Activated effector memory CD4-positive, alpha-beta T cell treated with anti-CD3 and anti-CD28 coated beads, Interleukin-2, amount 50 U/mL, for 16 hours (primary cell): ENCODE measurements around the gene IL5RA.

ENCODE experiments used
- DNase-seq: peaks from one replicate; pipeline ENCODE4 v3.0.0-alpha.2; 2020

IL5RA gene

DNA sequence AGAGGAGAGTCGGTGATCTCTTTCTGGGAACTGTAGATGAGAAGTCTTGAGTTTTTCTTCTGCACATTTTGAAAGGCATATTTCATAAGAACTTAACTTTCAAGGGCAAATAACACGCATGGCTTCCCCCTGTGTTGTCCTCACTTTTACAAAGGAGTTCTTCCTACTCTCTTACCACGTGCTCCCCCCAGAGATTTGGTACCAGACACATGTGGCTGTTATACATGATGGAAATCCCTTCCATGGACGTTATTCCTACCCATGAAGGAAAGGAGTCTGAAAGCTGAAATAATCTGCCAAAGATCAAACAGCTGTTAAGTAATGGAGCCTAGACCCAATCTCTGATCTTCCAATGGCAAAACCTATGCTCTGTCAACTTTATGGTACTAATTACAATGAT lies 4.4 kb downstream of the IL5RA start:
- DNase-seq, result no peak

DNA sequence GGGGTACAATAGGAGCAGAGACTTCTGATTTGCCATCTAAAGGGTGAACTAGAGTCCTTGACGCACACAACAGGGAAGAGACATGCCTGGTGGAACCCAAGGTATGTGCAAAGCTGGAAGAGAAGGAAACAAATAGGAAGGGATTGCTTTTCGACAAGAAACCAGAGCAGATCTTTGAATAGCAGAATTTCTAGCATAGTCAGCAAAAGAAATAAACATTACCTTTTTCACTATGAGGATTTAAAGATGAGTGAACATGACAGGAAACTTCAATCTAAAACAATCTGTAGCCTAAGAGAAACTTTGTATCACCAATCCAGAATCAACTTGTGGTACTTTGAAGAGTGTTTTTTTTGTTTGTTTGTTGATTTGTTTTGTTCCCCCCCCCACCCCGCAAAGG lies 4.9 kb downstream of the IL5RA start:
- no peak for DNase-seq

DNA sequence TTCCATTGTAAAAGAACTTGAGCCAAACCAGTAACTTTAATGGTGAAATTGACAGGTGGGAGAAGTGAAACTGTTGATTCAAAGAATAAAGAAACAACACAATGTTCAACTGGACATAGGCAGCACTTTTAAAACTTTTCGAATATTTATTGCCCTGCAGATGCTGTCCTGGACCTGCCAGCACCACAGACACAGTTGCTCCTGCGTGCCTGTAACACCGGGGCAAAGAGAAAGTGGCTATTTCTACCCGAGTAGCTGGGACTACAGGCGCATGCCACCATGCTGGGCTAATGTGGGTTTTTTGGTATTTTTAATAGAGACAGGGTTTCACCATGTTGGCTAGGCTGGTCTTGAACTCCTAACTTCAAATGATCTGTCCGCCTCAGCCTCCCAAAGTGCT lies 7.4 kb downstream of the IL5RA start:
- DNase-seq, result no peak

DNA sequence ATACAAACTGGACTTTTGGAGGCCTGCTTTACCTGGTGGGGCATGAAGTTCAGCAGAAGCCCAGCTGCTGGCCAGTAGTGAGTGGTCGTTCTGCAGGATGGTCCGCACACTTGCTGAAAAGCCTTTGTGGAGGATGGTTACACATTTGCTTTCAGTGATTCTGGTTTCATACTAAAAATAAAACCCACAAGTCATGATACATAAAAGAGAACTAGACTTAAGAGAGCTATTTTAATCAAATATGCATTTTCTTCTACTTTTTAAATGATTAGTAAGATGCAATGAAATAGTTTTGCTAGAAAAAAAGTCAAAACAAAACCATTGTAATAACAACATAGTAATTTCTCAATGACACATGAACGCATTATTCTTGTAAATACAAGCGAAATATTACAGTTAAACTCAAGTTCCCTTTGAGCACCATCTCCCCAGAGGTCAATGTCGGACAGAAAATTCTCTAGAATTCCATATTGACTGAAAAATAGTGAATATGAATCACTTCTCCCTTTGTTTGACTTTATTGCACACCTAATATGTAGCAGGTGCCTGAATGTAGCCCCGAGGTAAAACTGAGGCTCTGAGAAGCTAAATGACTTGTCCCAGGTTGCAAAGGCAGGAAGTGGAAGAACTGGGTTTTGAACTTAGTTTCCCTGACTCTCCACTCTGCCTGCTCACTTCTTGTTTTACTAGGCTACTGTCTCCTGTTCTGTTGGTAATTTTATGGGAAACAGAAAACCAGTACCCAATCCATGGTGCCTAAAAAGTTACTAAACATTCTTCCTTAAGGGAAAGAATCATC lies 8.3 kb downstream of the IL5RA start:
- DNase-seq, result no peak

DNA sequence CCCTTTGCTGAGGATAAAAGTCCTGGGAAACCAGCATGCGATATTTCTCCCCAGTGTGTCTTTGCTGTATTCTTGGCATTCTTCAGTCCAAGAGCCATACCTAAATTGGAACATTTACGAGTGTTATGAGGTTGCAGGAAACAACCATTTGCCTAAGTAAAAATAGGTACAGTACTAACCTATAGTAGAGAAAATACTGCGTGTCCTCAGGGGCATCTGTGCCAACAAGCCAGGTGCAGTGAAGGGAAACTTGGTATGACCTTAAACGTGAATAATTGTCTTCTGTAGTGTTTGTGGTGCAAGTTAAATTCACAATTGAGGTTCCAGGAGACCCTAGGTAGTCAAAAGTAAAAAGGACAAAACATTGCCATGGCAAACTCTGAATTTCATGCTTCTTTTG lies 12.2 kb downstream of the IL5RA start:
- no peak for DNase-seq

DNA sequence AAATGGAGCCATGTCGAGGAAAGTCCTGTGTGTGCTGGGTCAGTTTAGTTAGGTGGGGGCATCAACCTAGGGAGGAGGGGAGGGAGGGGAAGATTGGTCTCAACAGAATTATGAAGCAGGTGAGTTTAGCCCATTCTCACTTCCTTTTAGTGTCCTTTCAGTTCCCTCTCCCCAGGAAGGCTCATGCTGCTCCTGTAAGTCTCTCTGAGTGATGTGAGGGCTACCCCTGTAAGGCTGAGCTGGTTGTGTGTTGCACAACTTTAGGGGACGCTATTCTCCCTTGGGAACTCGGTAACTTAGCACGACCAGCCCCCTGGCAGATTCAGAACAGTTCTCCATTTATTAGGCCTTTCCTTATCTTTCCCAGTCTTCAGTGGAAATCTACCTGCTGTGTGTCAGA lies 21.2 kb downstream of the IL5RA start:
- no peak for DNase-seq

DNA sequence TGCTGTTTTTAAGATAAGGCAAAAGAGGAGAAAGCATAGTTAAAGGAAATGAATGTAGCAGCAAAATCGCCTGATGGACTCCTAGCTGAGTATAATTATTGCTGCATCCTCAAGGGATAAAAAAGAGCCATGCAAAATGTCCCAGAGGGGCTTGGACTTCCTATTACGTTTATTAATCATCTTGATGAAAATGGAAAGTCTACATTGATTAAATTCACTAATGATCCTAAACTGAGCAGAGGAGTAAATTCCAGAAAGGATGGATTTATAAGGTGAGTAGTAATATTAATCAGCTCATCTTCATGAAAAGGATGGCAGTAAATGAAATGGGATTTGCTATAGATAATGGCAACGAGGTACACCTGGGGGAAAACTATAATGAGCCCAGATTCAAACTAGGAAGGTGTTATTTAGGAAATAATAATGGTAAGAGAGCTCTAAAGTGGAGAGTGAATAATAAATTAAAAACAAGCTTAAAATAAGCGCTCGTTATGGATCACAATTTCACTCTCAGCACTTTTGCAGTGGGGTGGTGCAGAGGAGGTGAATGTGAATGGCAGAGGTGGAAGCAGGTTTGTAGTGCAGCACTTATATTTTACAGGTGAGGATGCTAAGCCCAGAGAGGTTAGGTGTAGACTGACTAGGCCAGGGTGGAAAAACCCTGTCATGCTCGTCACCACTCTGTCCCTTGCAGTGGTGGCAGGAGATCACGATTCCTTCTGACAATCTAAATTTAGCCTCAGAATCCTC lies 22.3 kb downstream of the IL5RA start:
- DNase-seq, result no peak

DNA sequence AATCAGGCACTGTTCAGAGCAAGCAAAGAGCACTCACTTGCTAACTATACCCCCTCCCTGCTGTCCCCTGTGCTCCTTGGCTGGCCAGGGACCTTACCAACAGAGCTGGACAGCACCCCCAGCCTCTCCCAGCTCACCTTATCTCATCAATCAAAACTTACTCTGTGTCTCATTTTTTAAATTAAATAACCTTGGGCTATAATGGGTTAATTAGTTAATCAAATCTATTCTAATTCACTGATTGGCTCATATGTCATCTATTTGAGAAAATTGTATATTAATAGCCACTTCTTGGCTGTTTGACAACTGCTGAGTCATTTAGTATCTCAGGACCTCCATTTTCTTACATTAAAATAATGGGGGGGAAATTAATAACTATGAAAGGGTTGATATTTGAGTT lies 22.9 kb downstream of the IL5RA start:
- DNase-seq, result no peak

DNA sequence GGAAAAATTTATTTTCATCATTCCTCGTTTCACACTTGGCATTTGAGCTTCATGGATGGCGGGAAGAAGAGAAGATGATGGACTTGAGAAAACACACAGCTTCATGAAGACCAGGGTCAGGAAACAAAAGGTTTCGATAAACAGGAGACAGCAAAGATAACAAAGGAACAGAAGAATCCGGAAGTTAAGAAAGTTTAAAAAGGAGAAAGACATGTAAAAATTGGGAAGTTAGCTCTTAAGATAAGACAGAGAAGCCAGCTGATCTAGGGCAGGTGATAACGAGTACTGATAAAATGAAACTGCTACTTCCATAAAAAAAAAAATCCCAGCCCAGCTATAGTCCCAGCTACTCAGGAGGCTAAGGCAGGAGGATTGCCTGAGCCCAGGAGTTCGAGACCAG lies 23.9 kb downstream of the IL5RA start:
- DNase-seq, result no peak

DNA sequence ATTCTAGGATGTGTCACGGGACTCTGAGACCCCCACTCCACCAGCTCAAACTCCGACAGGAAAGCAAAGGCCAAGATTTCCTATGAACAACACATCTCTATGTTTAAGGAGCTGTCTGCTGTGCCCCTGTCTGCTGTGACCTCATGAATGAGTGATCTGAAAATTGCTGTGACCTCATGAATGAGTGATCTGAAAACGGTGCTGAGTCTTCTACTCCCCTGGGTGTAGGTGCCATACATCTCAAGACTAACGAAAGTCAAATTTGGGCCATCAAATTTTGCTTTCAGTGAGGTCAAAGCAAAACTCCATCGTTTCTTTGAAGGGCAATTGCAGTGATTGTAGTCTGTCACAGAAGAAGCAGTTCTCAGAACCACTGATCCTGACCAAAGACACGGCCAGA lies 24.4 kb downstream of the IL5RA start:
- no peak for DNase-seq

DNA sequence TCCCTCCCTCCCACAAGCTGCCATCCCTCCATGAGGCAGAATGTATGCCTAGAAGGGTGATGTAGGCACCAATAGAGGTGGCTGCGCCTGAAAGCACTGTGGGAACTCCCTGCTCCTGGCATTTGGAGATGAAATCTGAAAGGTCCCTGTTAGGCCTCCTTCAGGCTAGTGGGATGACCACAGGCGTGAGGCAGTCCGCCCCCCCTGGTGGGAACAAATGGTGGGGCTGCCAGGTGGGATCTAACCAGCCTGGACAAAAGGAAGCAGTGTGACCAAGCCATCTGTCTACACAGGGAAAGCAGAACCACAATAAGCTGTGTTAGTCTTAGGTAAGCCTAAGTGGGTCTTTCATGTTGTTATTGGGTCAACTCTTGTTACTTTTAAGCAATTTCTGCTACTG lies 25.3 kb downstream of the IL5RA start:
- DNase-seq, result no peak

DNA sequence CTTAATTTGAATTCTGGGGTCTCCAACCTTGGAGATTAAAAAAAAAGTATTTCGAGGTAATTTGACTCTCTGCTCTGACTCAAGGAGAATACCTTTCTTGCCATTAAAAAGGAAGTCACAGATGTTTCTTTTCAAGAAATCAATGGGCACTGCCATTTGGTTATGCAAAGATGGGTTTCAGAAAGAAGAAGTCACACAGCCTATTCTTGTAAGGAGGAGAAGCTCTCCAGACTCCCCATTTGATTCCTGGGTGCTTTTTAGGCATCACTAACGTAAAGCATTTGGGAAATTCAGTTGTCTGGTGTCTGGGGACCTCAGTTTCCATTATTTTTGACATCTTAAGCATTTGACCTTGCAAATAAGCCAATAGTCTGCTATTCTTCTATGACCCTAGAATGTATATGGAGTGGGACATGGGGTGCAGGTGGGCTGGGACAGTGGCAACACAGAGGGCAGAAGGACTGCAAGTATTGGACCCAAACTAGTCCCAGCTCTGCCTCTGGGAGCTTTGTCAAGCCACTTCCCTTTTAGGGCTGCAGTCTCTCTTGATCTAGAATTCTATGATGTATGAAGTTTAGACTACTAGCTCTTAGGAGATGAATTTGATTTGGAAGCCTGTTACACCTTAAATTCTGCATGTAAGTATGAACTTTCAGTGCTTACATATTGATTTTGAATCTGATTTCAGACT lies 27.8 kb downstream of the IL5RA start:
- no peak for DNase-seq

DNA sequence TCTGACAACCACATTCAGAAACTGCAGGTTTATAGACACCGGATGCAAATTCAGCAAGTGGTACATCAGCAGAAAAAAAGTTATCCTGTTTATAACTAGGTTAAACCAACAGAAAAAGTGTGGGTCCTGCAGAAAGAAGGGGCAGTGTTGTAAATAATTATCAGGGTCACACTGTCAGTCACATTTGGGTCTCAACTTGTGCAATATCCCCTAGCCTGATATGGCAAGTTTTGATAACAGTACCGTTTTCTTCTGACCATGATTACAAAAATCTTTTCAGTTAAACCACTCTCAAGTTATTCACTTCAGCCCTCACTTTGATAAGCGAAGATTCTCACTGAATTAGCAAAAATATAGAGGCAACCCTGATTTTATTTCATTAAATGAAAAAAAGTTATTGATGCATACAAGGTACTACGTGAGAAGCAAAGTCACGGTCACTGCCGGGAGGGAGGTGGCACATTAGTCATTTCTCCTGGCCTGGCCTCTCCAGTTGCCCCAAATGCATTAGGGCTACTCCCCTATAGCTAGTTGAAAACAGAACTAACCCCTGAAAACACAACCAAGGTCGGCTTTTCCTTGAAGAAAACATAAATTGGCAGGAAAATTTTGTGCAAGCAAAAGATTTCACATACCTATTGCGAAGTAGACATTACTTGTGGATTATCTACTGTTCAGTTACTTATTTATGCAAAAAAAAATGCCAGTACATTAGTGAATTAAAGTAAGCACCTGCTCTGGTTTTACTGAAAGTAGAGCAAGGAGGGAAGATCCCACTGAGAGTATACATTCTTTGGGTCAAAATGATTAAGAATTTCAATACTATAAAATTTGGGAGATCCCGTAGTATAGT lies 28.6 kb downstream of the IL5RA start:
- DNase-seq, result no peak

DNA sequence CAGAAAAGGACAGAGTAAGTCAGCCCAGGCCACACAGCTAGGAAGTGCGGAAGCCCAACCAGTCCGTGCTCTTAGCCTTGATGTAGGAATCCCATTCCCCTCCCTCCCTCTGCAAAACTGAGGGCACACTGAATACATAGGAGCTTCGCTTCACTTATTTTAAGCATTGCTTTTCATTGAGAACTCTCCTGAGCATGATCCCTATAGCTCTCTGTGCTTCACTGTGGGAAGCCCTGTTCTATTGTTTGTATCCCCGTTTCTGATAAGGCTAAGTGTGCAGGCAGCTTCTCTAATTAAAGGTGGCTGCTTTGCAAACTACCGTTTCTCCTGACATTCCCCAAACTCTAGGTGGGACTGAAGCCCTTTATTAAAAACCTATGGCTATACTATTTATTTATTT lies 29.9 kb downstream of the IL5RA start:
- no peak for DNase-seq

DNA sequence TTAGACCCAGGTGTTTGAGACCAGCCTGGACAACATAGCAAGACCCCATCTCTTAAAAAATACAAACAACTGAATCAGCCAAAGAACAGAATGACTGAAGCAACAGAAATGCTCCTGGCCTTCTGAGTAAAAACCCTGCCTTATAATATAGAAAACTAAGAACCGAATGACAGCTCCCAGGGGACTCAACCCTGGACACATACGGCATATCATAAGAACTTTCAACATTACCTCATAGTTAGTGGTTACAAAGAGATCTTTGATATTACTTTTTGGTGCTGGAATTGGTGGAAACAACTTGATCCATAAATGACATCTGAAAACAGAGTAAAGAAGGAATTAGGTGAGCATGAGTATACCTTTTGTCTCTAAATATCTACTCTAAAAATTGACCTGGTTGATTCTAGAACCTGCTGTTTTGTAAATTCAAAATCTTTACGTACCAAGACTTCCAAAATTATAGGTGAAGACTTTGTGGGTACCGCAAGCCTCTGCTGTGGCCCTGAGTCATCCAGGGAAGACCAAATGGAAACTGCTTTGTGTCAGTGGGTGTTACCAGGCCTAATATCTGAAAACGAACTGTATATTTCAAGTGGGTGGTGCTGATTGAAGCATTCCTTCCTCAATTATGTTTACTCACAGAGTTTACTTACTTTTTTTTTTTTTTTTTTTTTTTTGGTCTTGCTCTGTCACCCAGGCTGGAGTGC lies 35.5 kb downstream of the IL5RA start:
- DNase-seq, result no peak

DNA sequence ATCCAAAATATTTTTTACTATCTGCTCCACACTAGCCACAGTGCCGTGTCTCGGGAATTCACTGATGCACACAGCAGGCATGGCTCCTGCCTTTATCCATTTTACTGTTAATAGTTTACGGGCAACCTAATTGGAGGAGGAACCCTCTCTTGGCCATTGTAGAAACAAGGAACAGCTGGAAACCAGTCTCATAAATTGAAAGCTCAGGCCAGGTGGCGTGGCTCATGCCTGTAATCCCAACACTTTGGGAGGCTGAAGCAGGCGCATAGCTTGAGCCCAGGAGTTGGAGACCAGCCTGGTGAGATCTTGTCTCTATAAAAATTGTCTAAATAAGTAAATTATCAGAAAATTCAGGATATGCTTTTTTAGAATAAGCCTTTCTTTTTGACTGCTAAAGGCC lies 39.0 kb downstream of the IL5RA start:
- no peak for DNase-seq

DNA sequence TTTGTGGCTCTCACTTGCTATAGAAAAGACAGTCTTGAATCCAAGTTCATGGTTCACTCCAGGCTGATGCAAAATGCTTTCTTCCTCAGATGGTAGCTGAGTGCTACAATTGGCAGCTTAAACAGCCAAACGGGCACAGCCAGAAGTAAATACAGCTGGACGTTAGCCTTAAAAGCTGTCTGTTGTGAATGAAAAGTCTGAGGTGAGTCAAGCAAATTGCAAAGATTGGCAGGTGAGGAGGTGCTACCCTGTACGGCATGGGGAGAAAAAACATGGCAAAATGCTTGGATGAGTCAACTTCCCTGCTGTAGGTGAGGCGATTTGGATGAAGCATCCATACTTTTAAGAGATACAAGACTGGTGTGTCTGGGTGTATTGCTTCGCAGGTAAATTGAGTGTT lies 40.5 kb downstream of the IL5RA start:
- no peak for DNase-seq

DNA sequence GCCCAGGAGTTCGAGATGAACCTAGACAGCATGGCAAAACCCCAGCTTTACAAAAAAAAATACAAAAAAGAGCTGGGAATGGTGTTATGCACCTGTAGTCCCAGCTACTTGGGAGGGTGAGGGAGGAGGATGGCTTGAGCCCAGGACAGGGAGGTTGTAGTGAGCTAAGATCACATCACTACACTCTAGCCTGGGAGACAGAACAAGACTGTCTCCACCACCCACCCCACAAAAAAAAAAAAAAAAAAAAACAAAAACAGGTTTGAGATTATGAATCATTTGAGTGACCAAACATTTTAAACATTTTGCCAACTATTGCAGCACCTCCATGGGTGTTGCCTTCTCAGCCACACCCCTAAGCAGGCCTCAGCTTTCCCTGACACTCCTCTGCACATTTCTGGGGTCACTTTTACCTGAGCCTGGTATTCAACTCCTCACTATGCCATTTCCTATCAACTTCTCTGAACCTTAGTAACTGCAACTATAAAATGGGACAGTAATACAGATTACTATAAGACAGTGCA lies 41.8 kb downstream of the IL5RA start:
- DNase-seq, result no peak

DNA sequence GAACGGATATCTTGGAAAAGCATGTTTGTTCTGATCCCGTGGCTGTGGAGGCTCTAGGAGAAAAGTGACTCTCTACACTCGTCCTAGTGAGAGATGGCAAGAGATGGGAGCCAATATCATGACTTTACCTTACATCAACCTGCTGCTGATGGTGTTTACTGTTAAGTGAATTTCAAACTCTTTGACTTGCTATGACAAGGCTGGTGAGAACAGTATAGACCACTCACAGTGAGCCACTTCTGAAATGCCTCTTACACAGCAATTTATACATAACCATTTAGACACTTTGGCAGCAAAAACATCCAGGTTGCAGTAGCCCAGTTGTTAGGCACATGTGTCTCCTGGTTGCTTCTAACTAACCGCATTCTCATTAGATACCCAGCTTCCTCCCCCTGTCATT lies 43.3 kb downstream of the IL5RA start:
- DNase-seq, result no peak

DNA sequence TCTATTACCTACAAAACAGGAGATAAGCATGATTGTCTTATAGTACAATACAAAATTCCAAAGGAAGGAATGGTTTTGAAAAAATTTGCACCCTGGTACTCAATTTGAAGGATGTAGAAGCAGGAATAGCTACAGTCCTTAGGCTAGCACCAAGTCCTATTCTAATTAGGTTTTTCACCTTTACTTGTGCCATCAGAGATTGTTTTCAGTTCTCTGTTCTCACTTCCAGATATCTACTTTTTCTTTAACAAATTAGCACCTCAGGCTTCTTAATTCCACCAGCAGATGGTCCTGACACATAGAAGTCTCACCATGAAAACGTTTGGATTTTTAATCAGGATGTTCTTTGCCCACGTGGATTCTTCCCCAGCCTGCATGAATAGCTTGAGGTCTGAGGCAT lies 43.8 kb downstream of the IL5RA start:
- no peak for DNase-seq

DNA sequence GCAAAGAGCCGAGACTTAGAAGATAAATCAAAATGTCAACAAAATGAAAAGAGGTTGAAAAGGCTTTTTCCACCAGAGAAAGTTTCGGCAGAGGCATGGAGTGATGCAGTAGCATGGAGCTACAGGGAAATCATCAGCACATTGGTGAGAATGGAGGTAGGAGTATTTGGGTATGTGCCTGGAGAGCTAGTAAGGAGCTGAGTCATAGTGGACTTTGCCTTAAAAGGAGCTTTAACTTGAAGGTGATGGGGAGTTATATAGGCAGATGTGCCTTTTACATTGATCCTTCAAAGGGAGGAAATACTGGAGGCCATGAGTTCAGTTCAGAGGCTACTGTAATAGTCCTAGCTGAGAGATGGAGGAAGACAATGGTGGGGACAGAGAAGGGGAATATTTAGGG lies 44.3 kb downstream of the IL5RA start:
- no peak for DNase-seq

DNA sequence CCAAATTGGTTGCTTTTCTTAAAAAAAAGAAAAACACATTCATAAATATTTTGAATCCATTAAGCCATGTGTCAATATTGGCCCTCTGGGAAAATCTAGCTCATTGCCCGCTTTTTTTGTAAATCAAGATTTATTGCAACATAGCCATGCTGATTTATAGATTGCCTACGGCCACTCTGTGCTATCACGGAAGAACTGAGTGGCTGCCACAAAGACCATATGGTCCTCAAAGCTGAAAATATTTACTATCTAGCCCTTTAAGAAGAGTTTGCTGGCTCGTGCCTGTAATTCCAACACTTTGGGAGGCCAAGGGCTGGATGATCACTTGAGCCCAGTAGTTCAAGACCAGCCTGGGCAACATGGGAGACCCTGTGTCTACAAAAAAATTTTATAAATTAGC lies 45.9 kb downstream of the IL5RA start:
- DNase-seq, result no peak
